ENCODE results near the gene FBN2.

GRCh38 chr5:128587275-128587674 is 49.2 kb upstream of the FBN2 start:
- TF ChIP-seq CTCF (IDR thresholded peaks at IDR 0.05 in 2 of 3, conservative IDR thresholded peaks at IDR 0.05 in 1 of 3; ENCODE audit: borderline replicate concordance in 1 of 3, insufficient read depth in 1 of 3, low read depth in 2 of 3, low read length in 2 of 3) (no peak), ZBTB33 (IDR thresholded peaks at IDR 0.05; ENCODE audit: extremely low read depth, insufficient replicate concordance, low read length) (no peak), REST (IDR thresholded peaks at IDR 0.05; ENCODE audit: low read depth) (no peak), ZNF274 (IDR thresholded peaks at IDR 0.05; ENCODE audit: low read depth, low read length) (no peak), POLR2AphosphoS5 (IDR thresholded peaks at IDR 0.05; ENCODE audit: low read depth, low read length) (no peak), POLR2A (IDR thresholded peaks at IDR 0.05; ENCODE audit: borderline replicate concordance, extremely low read depth, insufficient read depth, insufficient read length) (no peak), EZH2phosphoT487 (IDR thresholded peaks at IDR 0.05; ENCODE audit: borderline replicate concordance) (no peak), EZH2 (IDR thresholded peaks at IDR 0.05) (no peak), ATF3 (IDR thresholded peaks at IDR 0.05) (no peak), ZFX (IDR thresholded peaks at IDR 0.05) (no peak), CBX3 (IDR thresholded peaks at IDR 0.05; ENCODE audit: low read depth) (no peak), MAX (IDR thresholded peaks at IDR 0.05) (no peak), YY1 (IDR thresholded peaks at IDR 0.05; ENCODE audit: extremely low read depth, insufficient replicate concordance, low read depth, low read length) (no peak)
